GM19324 (cell line): ENCODE measurements around the gene ARNT2.

Source experiments
- ATAC-seq: cut with Tn5 transposase; IDR thresholded peaks from one replicate; pipeline ENCODE4 v1.9.1; 2021; ENCODE audit warnings: mild to moderate bottlenecking, moderate library complexity; ENCODE audit not compliant: unreplicated experiment, low FRiP score

The ARNT2 gene

GRCh38 chr15:80440024-80440423, 35.8 kb downstream of the ARNT2 start:
- no peak for ATAC-seq

- ATAC-seq = no peak
Observed at GRCh38 chr15:80441041-80441440, 36.9 kb downstream of the ARNT2 start.

- ATAC-seq = no peak
Observed at GRCh38 chr15:80441714-80442113, 37.5 kb downstream of the ARNT2 start.

- no peak for ATAC-seq
Observed at GRCh38 chr15:80442728-80443403, 38.7 kb downstream of the ARNT2 start.

GRCh38 chr15:80444680-80445251, 40.6 kb downstream of the ARNT2 start:
- ATAC-seq = no peak

GRCh38 chr15:80445300-80446041, 41.3 kb downstream of the ARNT2 start:
- no peak for ATAC-seq

- ATAC-seq = no peak
Observed at GRCh38 chr15:80447077-80447476, 42.9 kb downstream of the ARNT2 start.

- no peak for ATAC-seq
Observed at GRCh38 chr15:80449825-80450224, 45.6 kb downstream of the ARNT2 start.

GRCh38 chr15:80450811-80451321, 46.7 kb downstream of the ARNT2 start:
- no peak for ATAC-seq

GRCh38 chr15:80452166-80452565, 48.0 kb downstream of the ARNT2 start:
- ATAC-seq = no peak

GRCh38 chr15:80455051-80455648, 51.0 kb downstream of the ARNT2 start:
- ATAC-seq = no peak

- ATAC-seq = no peak
Observed at GRCh38 chr15:80455668-80456442, 51.7 kb downstream of the ARNT2 start.

- no peak for ATAC-seq
Observed at GRCh38 chr15:80456517-80457492, 52.6 kb downstream of the ARNT2 start.

GRCh38 chr15:80457896-80458295, 53.7 kb downstream of the ARNT2 start:
- ATAC-seq = no peak

- ATAC-seq = no peak
Observed at GRCh38 chr15:80458580-80458979, 54.4 kb downstream of the ARNT2 start.

- no peak for ATAC-seq
Observed at GRCh38 chr15:80459380-80459779, 55.2 kb downstream of the ARNT2 start.

GRCh38 chr15:80459818-80460217, 55.6 kb downstream of the ARNT2 start:
- no peak for ATAC-seq

- no peak for ATAC-seq
Observed at GRCh38 chr15:80461356-80462095, 57.3 kb downstream of the ARNT2 start.

- ATAC-seq = no peak
Observed at GRCh38 chr15:80462111-80462510, 57.9 kb downstream of the ARNT2 start.
